Adipocyte (in vitro differentiated cells): ENCODE measurements around the gene DOK6.
A peak's percentile ranks its signal among the peaks of the same experiment; 100 is the strongest.

Experiments used
- DNase-seq: peaks from one replicate; pipeline ENCODE4 v3.0.0-alpha.2; 2015; ENCODE audit warnings: low read depth
- H3K27me3 ChIP-seq: replicated peaks from 2 replicates; pipeline ENCODE4 v1.7.0; 2013; ENCODE audit warnings: mild to moderate bottlenecking, low read length, moderate library complexity; ENCODE audit not compliant: control insufficient read depth, insufficient read depth
- H3K36me3 ChIP-seq: 2 replicates; pipeline ENCODE4 v1.7.0; 2013; ENCODE audit warnings: low read length, mild to moderate bottlenecking, moderate library complexity; ENCODE audit not compliant: control insufficient read depth, insufficient read depth, severe bottlenecking
- H3K4me1 ChIP-seq: 2 replicates; pipeline ENCODE4 v1.7.0; 2013; ENCODE audit warnings: mild to moderate bottlenecking, low read length, moderate library complexity; ENCODE audit not compliant: control insufficient read depth, insufficient read depth
- H3K4me3 ChIP-seq: 2 replicates; pipeline ENCODE4 v1.7.0; 2013; ENCODE audit warnings: mild to moderate bottlenecking, low read length, moderate library complexity
- H3K9ac ChIP-seq: 2 replicates; pipeline ENCODE4 v1.7.0; 2013; ENCODE audit warnings: mild to moderate bottlenecking, low read length, moderate library complexity
- H3K9me3 ChIP-seq: 2 replicates; pipeline ENCODE4 v1.7.0; 2013; ENCODE audit warnings: mild to moderate bottlenecking, low read length, moderate library complexity; ENCODE audit not compliant: control insufficient read depth

The DOK6 gene

GRCh38 chr18:69626171-69626570, 225.5 kb downstream of the DOK6 start:
- no peak overlapping the region for H3K9ac ChIP-seq
- DNase-seq = no peak
- no peaks in the 10 kb centered on the region for H3K36me3 ChIP-seq
- H3K4me1 ChIP-seq = peaks cover 8% of the 10 kb centered on the region
- no peak overlapping the region for H3K4me3 ChIP-seq
- no peaks in the 10 kb centered on the region for H3K27me3 ChIP-seq
- H3K9me3 ChIP-seq = no peaks in the 10 kb centered on the region

GRCh38 chr18:69626643-69627242, 226.1 kb downstream of the DOK6 start:
- no peaks in the 10 kb centered on the region for H3K36me3 ChIP-seq
- H3K9ac ChIP-seq = no peak overlapping the region
- peak; percentile 78 for DNase-seq
- H3K9me3 ChIP-seq = no peaks in the 10 kb centered on the region
- no peak overlapping the region for H3K4me3 ChIP-seq
- H3K4me1 ChIP-seq = peaks cover 8% of the 10 kb centered on the region
- H3K27me3 ChIP-seq = no peaks in the 10 kb centered on the region

GRCh38 chr18:69628774-69629359, 228.2 kb downstream of the DOK6 start:
- H3K4me3 ChIP-seq = no peak overlapping the region
- no peaks in the 10 kb centered on the region for H3K9me3 ChIP-seq
- H3K4me1 ChIP-seq = peaks cover 8% of the 10 kb centered on the region
- H3K27me3 ChIP-seq = no peaks in the 10 kb centered on the region
- no peak for DNase-seq
- no peak overlapping the region for H3K9ac ChIP-seq
- no peaks in the 10 kb centered on the region for H3K36me3 ChIP-seq

- Histone ChIP-seq H3K27me3 (no peaks in the 10 kb centered on the region), H3K9ac (no peak overlapping the region), H3K36me3 (no peaks in the 10 kb centered on the region), H3K4me3 (no peak overlapping the region), H3K4me1 (peaks cover 8% of the 10 kb centered on the region), H3K9me3 (no peaks in the 10 kb centered on the region)
- DNase-seq = peak; percentile 39
Measured at GRCh38 chr18:69631281-69631680, 230.6 kb downstream of the DOK6 start.

GRCh38 chr18:69635482-69635881, 234.8 kb downstream of the DOK6 start:
- no peak overlapping the region for H3K4me3 ChIP-seq
- DNase-seq = no peak
- H3K36me3 ChIP-seq = no peaks in the 10 kb centered on the region
- no peaks in the 10 kb centered on the region for H3K27me3 ChIP-seq
- H3K9me3 ChIP-seq = no peaks in the 10 kb centered on the region
- H3K4me1 ChIP-seq = peaks cover 3% of the 10 kb centered on the region
- no peak overlapping the region for H3K9ac ChIP-seq

- Histone ChIP-seq H3K27me3 (no peaks in the 10 kb centered on the region), H3K36me3 (no peaks in the 10 kb centered on the region), H3K4me3 (no peak overlapping the region), H3K9me3 (no peaks in the 10 kb centered on the region), H3K4me1 (peaks cover 3% of the 10 kb centered on the region), H3K9ac (no peak overlapping the region)
- no peak for DNase-seq
Measured at GRCh38 chr18:69636529-69637301, 236.0 kb downstream of the DOK6 start.

- Histone ChIP-seq H3K36me3 (no peaks in the 10 kb centered on the region), H3K9ac (no peak overlapping the region), H3K4me3 (no peak overlapping the region), H3K4me1 (peaks cover 3% of the 10 kb centered on the region), H3K27me3 (no peaks in the 10 kb centered on the region), H3K9me3 (no peaks in the 10 kb centered on the region)
- DNase-seq = no peak
Measured at GRCh38 chr18:69638056-69638455, 237.4 kb downstream of the DOK6 start.

GRCh38 chr18:69647702-69648101, 247.0 kb downstream of the DOK6 start:
- no peaks in the 10 kb centered on the region for H3K9me3 ChIP-seq
- no peak overlapping the region for H3K4me3 ChIP-seq
- no peak overlapping the region for H3K9ac ChIP-seq
- no peaks in the 10 kb centered on the region for H3K4me1 ChIP-seq
- no peaks in the 10 kb centered on the region for H3K27me3 ChIP-seq
- H3K36me3 ChIP-seq = no peaks in the 10 kb centered on the region
- DNase-seq = no peak

- Histone ChIP-seq H3K9ac (no peak overlapping the region), H3K4me3 (no peak overlapping the region), H3K4me1 (no peaks in the 10 kb centered on the region), H3K27me3 (no peaks in the 10 kb centered on the region), H3K9me3 (no peaks in the 10 kb centered on the region), H3K36me3 (no peaks in the 10 kb centered on the region)
- no peak for DNase-seq
Measured at GRCh38 chr18:69648486-69648885, 247.8 kb downstream of the DOK6 start.

GRCh38 chr18:69649684-69650083, 249.0 kb downstream of the DOK6 start:
- H3K4me3 ChIP-seq = no peak overlapping the region
- no peak for DNase-seq
- no peaks in the 10 kb centered on the region for H3K27me3 ChIP-seq
- no peaks in the 10 kb centered on the region for H3K9me3 ChIP-seq
- no peaks in the 10 kb centered on the region for H3K4me1 ChIP-seq
- H3K36me3 ChIP-seq = no peaks in the 10 kb centered on the region
- no peak overlapping the region for H3K9ac ChIP-seq

- Histone ChIP-seq H3K4me1 (no peaks in the 10 kb centered on the region), H3K9ac (no peak overlapping the region), H3K27me3 (no peaks in the 10 kb centered on the region), H3K9me3 (no peaks in the 10 kb centered on the region), H3K36me3 (no peaks in the 10 kb centered on the region), H3K4me3 (no peak overlapping the region)
- no peak for DNase-seq
Measured at GRCh38 chr18:69651243-69651642, 250.6 kb downstream of the DOK6 start.
